Nephron progenitor cell (in vitro differentiated cells): Measurements from ENCODE around the gene DCHS2.

Experiments
- DNase-seq: peaks from one replicate; pipeline ENCODE4 v3.0.0; 2021
- H3K27ac Mint-ChIP-seq: 2 replicates; pipeline ENCODE4 v1.8.0; 2021; ENCODE audit warnings: mild to moderate bottlenecking, moderate library complexity, mixed read lengths
- H3K27me3 Mint-ChIP-seq: 2 replicates; pipeline ENCODE4 v1.8.0; 2021; ENCODE audit warnings: mild to moderate bottlenecking, low read depth, mixed read lengths; ENCODE audit not compliant: poor library complexity
- H3K36me3 Mint-ChIP-seq: 2 replicates; pipeline ENCODE4 v1.8.0; 2021; ENCODE audit warnings: low read depth, mixed read lengths
- H3K4me1 Mint-ChIP-seq: 2 replicates; pipeline ENCODE4 v1.8.0; 2021; ENCODE audit warnings: mixed read lengths
- H3K4me3 Mint-ChIP-seq: 2 replicates; pipeline ENCODE4 v1.8.0; 2021; ENCODE audit warnings: mild to moderate bottlenecking, moderate library complexity, mixed read lengths
- H3K9me3 Mint-ChIP-seq: 2 replicates; pipeline ENCODE4 v1.8.0; 2021; ENCODE audit warnings: mild to moderate bottlenecking, moderate library complexity, mixed read lengths
- CTCF ChIP-seq: fragments of 200-600 bp; sonication (generic); IDR thresholded peaks from 2 replicates; pipeline ENCODE4 v1.5.0; 2021; ENCODE audit warnings: antibody characterized with exemption

DCHS2 gene

DNA sequence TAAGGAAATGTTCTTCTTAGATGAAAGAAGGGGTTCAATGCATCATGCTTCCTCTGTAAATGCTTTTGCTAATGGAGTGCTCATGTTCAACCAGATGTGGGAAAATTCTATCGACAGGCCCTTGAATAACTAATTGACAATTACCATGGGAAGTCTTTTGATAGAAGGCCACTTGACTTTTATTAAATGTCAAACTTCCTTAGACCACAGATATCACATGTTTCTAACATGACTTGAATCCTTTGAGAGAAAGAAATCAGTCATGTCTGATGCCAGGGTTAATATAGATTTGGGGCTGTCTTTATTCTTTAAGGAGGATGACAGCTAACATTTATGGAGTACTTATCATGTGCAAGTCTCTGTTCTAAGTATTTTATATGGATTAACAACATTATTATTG is 280.1 kb downstream of the DCHS2 start:
- peaks cover 6% of the 10 kb centered on the region for H3K27me3 Mint-ChIP-seq
- no peak for TF ChIP-seq CTCF
- no peak overlapping the region for H3K4me3 Mint-ChIP-seq
- H3K27ac Mint-ChIP-seq, result no peak overlapping the region
- no peaks in the 10 kb centered on the region for H3K9me3 Mint-ChIP-seq
- DNase-seq, result no peak
- H3K4me1 Mint-ChIP-seq, result no peaks in the 10 kb centered on the region
- no peaks in the 10 kb centered on the region for H3K36me3 Mint-ChIP-seq

DNA sequence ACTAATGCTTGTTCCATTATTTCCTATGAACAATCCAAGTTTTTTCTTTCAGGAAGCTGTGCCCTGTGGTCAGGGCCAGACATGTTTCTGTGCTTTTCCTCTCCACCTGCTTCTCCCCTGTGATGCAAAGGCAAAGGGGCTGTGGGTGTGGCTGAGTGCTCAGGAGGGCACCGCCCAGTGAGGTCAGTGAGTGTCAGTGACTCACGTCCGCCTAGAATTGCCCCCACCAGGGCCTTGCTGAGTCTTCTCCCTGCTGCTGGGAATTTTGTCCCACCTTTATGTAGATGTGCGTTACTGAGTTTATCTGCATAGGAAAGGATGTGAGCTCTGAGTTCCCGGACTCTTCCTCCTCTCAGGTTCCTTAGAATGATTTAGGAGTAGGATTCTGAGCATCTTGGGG is 283.2 kb downstream of the DCHS2 start:
- DNase-seq, result no peak
- Mint-ChIP-seq H3K27me3 (peaks cover 2% of the 10 kb centered on the region), H3K4me3 (no peak overlapping the region), H3K36me3 (no peaks in the 10 kb centered on the region), H3K9me3 (no peaks in the 10 kb centered on the region), H3K27ac (no peak overlapping the region), H3K4me1 (no peaks in the 10 kb centered on the region)
- no peak for TF ChIP-seq CTCF

GRCh38 chr4:154205471-154205870 is 286.1 kb downstream of the DCHS2 start:
- Mint-ChIP-seq H3K9me3 (no peaks in the 10 kb centered on the region), H3K4me1 (no peaks in the 10 kb centered on the region), H3K4me3 (no peak overlapping the region), H3K27ac (no peak overlapping the region), H3K27me3 (peaks cover 7% of the 10 kb centered on the region), H3K36me3 (no peaks in the 10 kb centered on the region)
- no peak for DNase-seq
- TF ChIP-seq CTCF, result no peak

DNA sequence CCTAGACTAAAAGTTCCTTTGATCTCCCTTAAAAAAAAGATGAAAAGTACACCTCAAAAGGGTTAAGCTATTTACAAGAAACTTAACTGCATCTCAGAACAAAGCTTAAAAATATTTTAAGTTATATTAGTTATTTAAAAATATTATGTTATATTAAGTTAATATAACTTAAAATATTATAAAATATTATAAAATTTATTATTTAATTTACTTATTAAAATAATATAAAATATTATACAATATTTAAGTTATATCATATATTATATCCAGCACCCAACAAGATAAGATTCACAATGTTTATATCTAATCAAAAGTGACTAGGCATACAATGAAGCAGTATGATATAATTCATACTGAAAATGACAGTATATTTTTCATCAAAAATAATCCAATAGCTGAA is 296.9 kb downstream of the DCHS2 start:
- Mint-ChIP-seq H3K4me3 (no peak overlapping the region), H3K27me3 (peaks cover 2% of the 10 kb centered on the region), H3K9me3 (peaks cover 15% of the 10 kb centered on the region), H3K27ac (no peak overlapping the region), H3K36me3 (no peaks in the 10 kb centered on the region), H3K4me1 (no peaks in the 10 kb centered on the region)
- DNase-seq, result no peak
- TF ChIP-seq CTCF, result no peak

DNA sequence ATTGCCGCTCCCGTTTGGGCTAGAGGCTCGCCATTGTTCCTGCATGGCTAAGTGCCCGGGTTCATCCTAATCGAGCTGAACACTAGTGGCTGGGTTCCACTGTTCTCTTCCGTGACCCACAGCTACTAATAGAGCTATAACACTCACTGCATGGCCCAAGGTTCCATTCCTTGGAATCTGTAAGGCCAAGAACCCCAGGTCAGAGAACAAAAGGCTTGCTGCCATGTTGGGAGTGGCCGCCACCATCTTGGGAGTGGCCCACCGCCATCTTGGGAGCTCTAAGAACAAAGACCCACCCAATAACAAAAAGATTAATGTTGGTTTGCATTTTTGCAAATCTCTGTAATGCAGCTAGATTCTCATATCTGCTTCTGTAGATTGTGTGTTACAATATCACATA is 299.0 kb downstream of the DCHS2 start:
- TF ChIP-seq CTCF, result no peak
- no peaks in the 10 kb centered on the region for H3K36me3 Mint-ChIP-seq
- no peak for DNase-seq
- no peak overlapping the region for H3K27ac Mint-ChIP-seq
- no peaks in the 10 kb centered on the region for H3K4me1 Mint-ChIP-seq
- H3K27me3 Mint-ChIP-seq, result peaks cover 5% of the 10 kb centered on the region
- H3K4me3 Mint-ChIP-seq, result no peak overlapping the region
- peaks cover 15% of the 10 kb centered on the region for H3K9me3 Mint-ChIP-seq

- H3K27ac Mint-ChIP-seq, result no peak overlapping the region
- no peak for DNase-seq
- H3K4me1 Mint-ChIP-seq, result no peaks in the 10 kb centered on the region
- H3K27me3 Mint-ChIP-seq, result peaks cover 8% of the 10 kb centered on the region
- no peak overlapping the region for H3K4me3 Mint-ChIP-seq
- H3K36me3 Mint-ChIP-seq, result no peaks in the 10 kb centered on the region
- TF ChIP-seq CTCF, result no peak
- no peaks in the 10 kb centered on the region for H3K9me3 Mint-ChIP-seq
Measured at GRCh38 chr4:154189346-154189745, 302.3 kb downstream of the DCHS2 start.
